Astrocyte (in vitro differentiated cells and primary cell): ENCODE data around the gene GTPBP6. TPM values are rescaled to one million over a fixed set of nuclear protein-coding genes. Genes with fewer than 3 reads are reported as not detected.

Experiments used
- DNase-seq: peaks from one replicate; pipeline ENCODE4 v3.0.0-alpha.2; 2010; ENCODE audit warnings: low read depth
- FAIRE-seq: peaks from 2 replicates; lab custom pipeline; 2011; peaks lifted over from hg19 to GRCh38; lab: Jason Lieb, UNC
- H2AFZ ChIP-seq: 2 replicates; pipeline ENCODE4 v1.6.0; 2012; ENCODE audit warnings: low read depth, low read length, inconsistent platforms
- H3K27ac ChIP-seq: 2 replicates; pipeline ENCODE4 v1.5.1; 2011; ENCODE audit warnings: low read depth, low read length, inconsistent platforms
- H3K27me3 ChIP-seq: 2 replicates; pipeline ENCODE4 v1.6.0; 2011; ENCODE audit warnings: low read length, inconsistent platforms; ENCODE audit not compliant: insufficient read depth
- H3K36me3 ChIP-seq: 2 replicates; pipeline ENCODE4 v1.5.1; 2011; ENCODE audit warnings: low read length, inconsistent platforms; ENCODE audit not compliant: insufficient read depth
- H3K4me1 ChIP-seq: 2 replicates; pipeline ENCODE4 v1.5.1; 2011; ENCODE audit warnings: low read length, inconsistent platforms; ENCODE audit not compliant: insufficient read depth
- H3K4me2 ChIP-seq: 2 replicates; pipeline ENCODE4 v1.6.0; 2012; ENCODE audit warnings: low read length, inconsistent platforms
- H3K4me3 ChIP-seq: 2 replicates; pipeline ENCODE4 v1.5.1; 2011; ENCODE audit warnings: low read depth, mild to moderate bottlenecking, low read length, inconsistent platforms; ENCODE audit not compliant: insufficient read depth
- H3K79me2 ChIP-seq: 2 replicates; pipeline ENCODE4 v1.6.0; 2012; ENCODE audit warnings: mild to moderate bottlenecking, low read length, inconsistent platforms; ENCODE audit not compliant: insufficient read depth
- H3K9ac ChIP-seq: 2 replicates; pipeline ENCODE4 v1.6.0; 2012; ENCODE audit warnings: mild to moderate bottlenecking, low read length, inconsistent platforms
- H3K9me3 ChIP-seq: 2 replicates; pipeline ENCODE4 v1.5.1; 2012; ENCODE audit warnings: low read depth, mild to moderate bottlenecking, low read length, inconsistent platforms; ENCODE audit not compliant: insufficient read depth
- H4K20me1 ChIP-seq: 2 replicates; pipeline ENCODE4 v1.6.0; 2012; ENCODE audit warnings: low read length, inconsistent platforms; ENCODE audit not compliant: insufficient read depth
- H3K27ac Mint-ChIP-seq: one replicate; pipeline ENCODE4 v1.8.0; 2021; ENCODE audit warnings: mild to moderate bottlenecking, mixed read lengths; ENCODE audit not compliant: unreplicated experiment
- H3K27me3 Mint-ChIP-seq: one replicate; pipeline ENCODE4 v1.8.0; 2021; ENCODE audit warnings: low read depth, mixed read lengths; ENCODE audit not compliant: unreplicated experiment
- H3K36me3 Mint-ChIP-seq: one replicate; pipeline ENCODE4 v1.8.0; 2021; ENCODE audit warnings: low read depth, mixed read lengths; ENCODE audit not compliant: unreplicated experiment
- H3K4me1 Mint-ChIP-seq: one replicate; pipeline ENCODE4 v1.8.0; 2021; ENCODE audit warnings: low read depth, mixed read lengths; ENCODE audit not compliant: unreplicated experiment
- H3K4me3 Mint-ChIP-seq: one replicate; pipeline ENCODE4 v1.8.0; 2021; ENCODE audit warnings: mild to moderate bottlenecking, moderate library complexity, mixed read lengths; ENCODE audit not compliant: unreplicated experiment
- H3K9me3 Mint-ChIP-seq: one replicate; pipeline ENCODE4 v1.8.0; 2021; ENCODE audit warnings: mild to moderate bottlenecking, mixed read lengths; ENCODE audit not compliant: unreplicated experiment
- CTCF ChIP-seq: IDR thresholded peaks from 2 replicates; pipeline ENCODE4 v1.5.1; 2011; ENCODE audit warnings: low read depth, mild to moderate bottlenecking, inconsistent platforms, low read length, moderate library complexity; ENCODE audit not compliant: insufficient read depth
- EZH2 ChIP-seq: IDR thresholded peaks from 2 replicates; pipeline ENCODE4 v1.6.1; 2012; ENCODE audit warnings: mild to moderate bottlenecking, low read length, inconsistent platforms; ENCODE audit not compliant: insufficient read depth
- total RNA-seq: library from RNA; stranded (reverse); gene quantifications from 2 replicates; pipeline ENCODE4 v1.2.1, GENCODE V29; 2021

GTPBP6 gene
- total RNA-seq, 1 donor from 2014 or later: 30.5 TPM

GRCh38 chrX:334331-334891 is 15.8 kb upstream of the GTPBP6 start:
- Histone ChIP-seq H2AFZ (no peak overlapping the region), H3K79me2 (no peaks in the 10 kb centered on the region), H3K4me3 (no peak overlapping the region), H3K27me3 (no peaks in the 10 kb centered on the region), H3K9me3 (no peaks in the 10 kb centered on the region), H3K4me2 (no peak overlapping the region), H4K20me1 (no peaks in the 10 kb centered on the region), H3K36me3 (no peaks in the 10 kb centered on the region), H3K9ac (no peak overlapping the region), H3K27ac (no peak overlapping the region), H3K4me1 (peaks cover 8% of the 10 kb centered on the region)
- Mint-ChIP-seq H3K27me3 (no peaks in the 10 kb centered on the region), H3K36me3 (peaks cover 18% of the 10 kb centered on the region), H3K4me3 (no peak overlapping the region), H3K27ac (no peak overlapping the region), H3K9me3 (peaks cover 16% of the 10 kb centered on the region), H3K4me1 (peaks cover 2% of the 10 kb centered on the region)
- TF ChIP-seq EZH2: no peak
- TF ChIP-seq CTCF: no peak
- DNase-seq (no peak), FAIRE-seq (no peak)

DNA sequence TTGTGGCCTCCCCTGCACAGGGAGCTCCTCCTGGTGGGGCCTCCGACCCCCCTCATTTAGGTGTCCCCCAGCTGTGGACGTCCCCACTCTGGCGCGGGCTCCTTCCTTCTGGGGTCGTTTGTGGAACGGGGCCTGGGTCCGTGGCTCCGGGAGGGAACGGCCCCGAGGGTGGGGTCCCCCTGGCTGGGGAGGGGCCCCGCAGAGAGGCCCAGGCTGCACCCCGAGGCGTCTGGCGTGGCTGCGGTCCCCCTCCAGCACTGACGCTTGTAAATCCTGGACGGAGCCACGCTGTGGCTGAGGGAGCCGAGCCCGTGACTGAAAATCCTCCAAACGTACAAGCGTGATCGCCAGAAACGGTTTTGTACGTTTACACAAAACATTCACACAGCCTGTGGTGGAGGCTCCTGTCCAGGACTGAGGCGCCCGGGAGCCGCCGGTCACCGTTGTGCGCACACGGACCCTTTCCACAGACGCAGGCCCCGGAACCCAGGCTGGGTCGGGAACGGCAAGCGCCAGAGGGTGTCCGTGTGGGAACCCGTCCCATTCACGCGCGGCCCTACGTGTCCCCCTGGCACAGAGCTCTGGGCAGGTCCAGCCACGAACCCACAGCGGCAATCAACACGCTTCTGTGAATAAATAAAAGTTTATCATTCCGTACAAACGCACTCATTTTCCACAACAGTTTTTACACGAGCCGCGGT is 15.2 kb upstream of the GTPBP6 start:
- H3K36me3 ChIP-seq: no peaks in the 10 kb centered on the region
- H3K27ac Mint-ChIP-seq: no peak overlapping the region
- H3K27me3 Mint-ChIP-seq: no peaks in the 10 kb centered on the region
- DNase-seq (no peak), FAIRE-seq (no peak)
- H3K4me3 ChIP-seq: no peak overlapping the region
- H3K79me2 ChIP-seq: no peaks in the 10 kb centered on the region
- H3K36me3 Mint-ChIP-seq: peaks cover 18% of the 10 kb centered on the region
- no peak for TF ChIP-seq CTCF
- TF ChIP-seq EZH2: no peak
- no peak overlapping the region for H2AFZ ChIP-seq
- H3K27me3 ChIP-seq: no peaks in the 10 kb centered on the region
- no peak overlapping the region for H3K9ac ChIP-seq
- H3K9me3 ChIP-seq: no peaks in the 10 kb centered on the region
- H3K4me3 Mint-ChIP-seq: no peak overlapping the region
- peaks cover 16% of the 10 kb centered on the region for H3K9me3 Mint-ChIP-seq
- H3K4me1 ChIP-seq: peaks cover 8% of the 10 kb centered on the region
- H4K20me1 ChIP-seq: no peaks in the 10 kb centered on the region
- peaks cover 2% of the 10 kb centered on the region for H3K4me1 Mint-ChIP-seq
- no peak overlapping the region for H3K27ac ChIP-seq
- no peak overlapping the region for H3K4me2 ChIP-seq
